ENCODE measurements around the gene SCAMP4.

Gene SCAMP4

GRCh38 chr19:1917926-1918325 is 12.7 kb downstream of the SCAMP4 start:
- Histone ChIP-seq H3K79me2 (ENCODE audit: insufficient read depth, low read length) (no peaks in the 10 kb centered on the region), H4K20me1 (ENCODE audit: insufficient read depth, low read length) (no peaks in the 10 kb centered on the region), H3K36me3 (ENCODE audit: insufficient read depth, low read length) (peaks cover 46% of the 10 kb centered on the region)

GRCh38 chr19:1918975-1919374 is 13.8 kb downstream of the SCAMP4 start:
- H3F3A ChIP-seq (ENCODE audit: insufficient read depth, low read length), result no peaks in the 10 kb centered on the region
- H3K9me2 ChIP-seq (ENCODE audit: low read depth, low read length), result no peaks in the 10 kb centered on the region
- H3K9ac ChIP-seq (ENCODE audit: low read length), result no peak overlapping the region
- TF ChIP-seq CTCF (IDR thresholded peaks at IDR 0.05; ENCODE audit: low read length) (no peak), EZH2 (IDR thresholded peaks at IDR 0.05; ENCODE audit: borderline replicate concordance, low read length) (no peak)
- H3K4me2 ChIP-seq (ENCODE audit: low read length), result no peak overlapping the region
- H3K27ac ChIP-seq (ENCODE audit: low read depth, low read length, poor library complexity, severe bottlenecking), result no peak overlapping the region
- peaks cover 43% of the 10 kb centered on the region for H3K36me3 ChIP-seq (ENCODE audit: insufficient read depth, low read length)
- no peak overlapping the region for H2AFZ ChIP-seq (ENCODE audit: low read length)
- no peaks in the 10 kb centered on the region for H3K27me3 ChIP-seq (ENCODE audit: insufficient read depth, low read length)
- no peaks in the 10 kb centered on the region for H4K20me1 ChIP-seq (ENCODE audit: insufficient read depth, low read length)
- H3K9me3 ChIP-seq (ENCODE audit: low read length), result no peaks in the 10 kb centered on the region
- H3K79me2 ChIP-seq (ENCODE audit: insufficient read depth, low read length), result no peaks in the 10 kb centered on the region
- H3K4me3 ChIP-seq (ENCODE audit: low read depth, low read length, poor library complexity, severe bottlenecking), result no peak overlapping the region
- H3K4me1 ChIP-seq (ENCODE audit: insufficient read depth, low read length, severe bottlenecking), result peaks cover 11% of the 10 kb centered on the region

More at GRCh38 chr19:1917926-1918325, 12.7 kb downstream of the SCAMP4 start:
- H3K4me2 ChIP-seq (ENCODE audit: low read length), result no peak overlapping the region
- TF ChIP-seq CTCF (IDR thresholded peaks at IDR 0.05; ENCODE audit: low read length) (no peak), EZH2 (IDR thresholded peaks at IDR 0.05; ENCODE audit: borderline replicate concordance, low read length) (no peak)
- H3K9me2 ChIP-seq (ENCODE audit: low read depth, low read length), result no peaks in the 10 kb centered on the region
- H3K4me3 ChIP-seq (ENCODE audit: low read depth, low read length, poor library complexity, severe bottlenecking), result no peak overlapping the region
- no peaks in the 10 kb centered on the region for H3K27me3 ChIP-seq (ENCODE audit: insufficient read depth, low read length)
- H3K4me1 ChIP-seq (ENCODE audit: insufficient read depth, low read length, severe bottlenecking), result peaks cover under 1% of the 10 kb centered on the region
- no peak overlapping the region for H2AFZ ChIP-seq (ENCODE audit: low read length)
- no peaks in the 10 kb centered on the region for H3F3A ChIP-seq (ENCODE audit: insufficient read depth, low read length)
- H3K9ac ChIP-seq (ENCODE audit: low read length), result no peak overlapping the region
- no peak overlapping the region for H3K27ac ChIP-seq (ENCODE audit: low read depth, low read length, poor library complexity, severe bottlenecking)
- H3K9me3 ChIP-seq (ENCODE audit: low read length), result no peaks in the 10 kb centered on the region

- Histone ChIP-seq H3K9ac (ENCODE audit: low read length) (no peak overlapping the region), H3K36me3 (ENCODE audit: insufficient read depth, low read length) (peaks cover 57% of the 10 kb centered on the region), H3F3A (ENCODE audit: insufficient read depth, low read length) (no peaks in the 10 kb centered on the region), H3K4me2 (ENCODE audit: low read length) (no peak overlapping the region), H3K4me1 (ENCODE audit: insufficient read depth, low read length, severe bottlenecking) (peaks cover 13% of the 10 kb centered on the region), H3K4me3 (ENCODE audit: low read depth, low read length, poor library complexity, severe bottlenecking) (no peak overlapping the region), H3K27me3 (ENCODE audit: insufficient read depth, low read length) (no peaks in the 10 kb centered on the region), H3K9me2 (ENCODE audit: low read depth, low read length) (no peaks in the 10 kb centered on the region), H3K27ac (ENCODE audit: low read depth, low read length, poor library complexity, severe bottlenecking) (no peak overlapping the region), H4K20me1 (ENCODE audit: insufficient read depth, low read length) (no peaks in the 10 kb centered on the region), H3K9me3 (ENCODE audit: low read length) (no peaks in the 10 kb centered on the region), H2AFZ (ENCODE audit: low read length) (no peak overlapping the region), H3K79me2 (ENCODE audit: insufficient read depth, low read length) (no peaks in the 10 kb centered on the region)
- TF ChIP-seq CTCF (IDR thresholded peaks at IDR 0.05; ENCODE audit: low read length) (no peak), EZH2 (IDR thresholded peaks at IDR 0.05; ENCODE audit: borderline replicate concordance, low read length) (no peak)
Observed at GRCh38 chr19:1920644-1921043, 15.4 kb downstream of the SCAMP4 start.

Data from OCI-LY1 (cell line).